ENCODE measurements around the gene F3. TPM values are rescaled to one million over a fixed set of nuclear protein-coding genes. Genes with fewer than 3 reads are reported as not detected.

F3 gene
- total RNA-seq, 1 donor from 2014 or later = 48.8 TPM

- DNase-seq (ENCODE audit: extremely low read depth, low read depth, low spot score) = no peak
These were observed 12.7 kb downstream of the F3 start for GRCh38 chr1:94528826-94529225.

DNA sequence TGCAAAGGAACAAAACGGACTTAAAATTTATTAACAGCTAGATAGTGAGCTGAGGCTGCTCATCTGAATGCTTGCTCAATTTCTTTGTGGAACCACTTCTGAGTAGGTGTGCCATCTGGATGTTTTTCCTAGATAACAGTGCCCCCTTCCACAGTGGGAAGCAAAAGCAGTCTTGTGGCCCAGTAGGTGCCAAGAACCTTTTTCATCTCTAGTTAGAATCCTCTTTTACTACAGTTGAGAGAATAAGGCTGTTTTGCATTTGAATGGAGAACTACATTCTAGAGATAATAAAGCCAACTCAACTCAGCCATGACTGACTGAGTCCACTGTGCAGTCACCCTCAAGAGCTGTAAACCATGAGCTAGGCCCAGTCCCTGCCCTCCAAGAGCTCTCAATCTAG is 13.3 kb downstream of the F3 start:
- no peak for DNase-seq (ENCODE audit: extremely low read depth, low read depth, low spot score)

- no peak for DNase-seq (ENCODE audit: extremely low read depth, low read depth, low spot score)
These were observed 14.0 kb downstream of the F3 start for GRCh38 chr1:94527447-94528031.

GRCh38 chr1:94526152-94526980 is 15.2 kb downstream of the F3 start:
- DNase-seq (ENCODE audit: extremely low read depth, low read depth, low spot score) = no peak

GRCh38 chr1:94524531-94524930 is 17.0 kb downstream of the F3 start:
- DNase-seq (ENCODE audit: extremely low read depth, low read depth, low spot score) = no peak

- peak; percentile 42 for DNase-seq (ENCODE audit: extremely low read depth, low read depth, low spot score)
These were observed 19.3 kb downstream of the F3 start for GRCh38 chr1:94522304-94522703.

- no peak for DNase-seq (ENCODE audit: extremely low read depth, low read depth, low spot score)
These were observed 22.2 kb downstream of the F3 start for GRCh38 chr1:94519351-94519750.

- no peak for DNase-seq (ENCODE audit: extremely low read depth, low read depth, low spot score)
These were observed 26.1 kb downstream of the F3 start for GRCh38 chr1:94515296-94515947.

- DNase-seq (ENCODE audit: extremely low read depth, low read depth, low spot score) = no peak
These were observed 27.3 kb downstream of the F3 start for GRCh38 chr1:94514095-94514727.

GRCh38 chr1:94512816-94513215 is 28.7 kb downstream of the F3 start:
- DNase-seq (ENCODE audit: extremely low read depth, low read depth, low spot score) = no peak

DNA sequence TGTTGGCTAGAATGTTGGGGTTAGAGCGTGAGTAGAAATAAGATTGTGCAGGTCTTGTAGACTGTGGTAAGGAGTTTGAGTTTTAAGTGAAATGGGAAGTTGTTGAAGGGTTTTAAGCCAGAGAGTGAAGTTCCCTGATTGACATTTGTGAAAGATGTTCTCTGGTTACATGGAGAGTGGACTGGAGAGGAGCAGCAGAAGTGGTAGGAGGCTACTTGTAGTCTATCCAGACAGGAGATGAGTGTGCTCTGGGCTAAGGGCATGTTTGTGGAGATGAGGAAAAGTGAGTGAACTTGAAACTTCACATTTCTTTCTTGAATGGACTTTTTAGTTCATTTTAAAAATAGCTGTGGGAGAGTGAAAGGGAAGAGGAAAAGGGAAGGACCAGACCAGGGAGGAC is 37.0 kb downstream of the F3 start:
- DNase-seq (ENCODE audit: extremely low read depth, low read depth, low spot score) = no peak

- no peak for DNase-seq (ENCODE audit: extremely low read depth, low read depth, low spot score)
These were observed 38.4 kb downstream of the F3 start for GRCh38 chr1:94503153-94503552.

DNA sequence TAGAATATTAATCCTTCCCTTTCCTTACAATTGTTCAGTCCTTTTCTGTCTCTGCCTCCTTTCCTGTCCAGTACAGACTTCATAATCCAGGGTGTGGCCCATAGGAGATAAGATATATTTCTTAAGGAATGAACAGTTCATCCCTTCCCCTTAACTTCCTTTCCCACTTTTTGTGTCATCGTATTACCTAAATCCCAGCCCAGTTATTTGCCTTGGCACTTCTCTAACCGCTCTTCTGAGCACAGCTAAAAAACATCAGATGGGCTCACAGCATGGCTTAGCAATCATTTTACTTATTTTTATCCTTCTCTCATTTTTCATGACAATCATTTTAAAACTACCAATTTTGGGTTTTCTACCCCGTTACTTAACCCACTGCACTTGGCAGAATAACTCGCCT is 39.6 kb downstream of the F3 start:
- DNase-seq (ENCODE audit: extremely low read depth, low read depth, low spot score) = no peak

DNA sequence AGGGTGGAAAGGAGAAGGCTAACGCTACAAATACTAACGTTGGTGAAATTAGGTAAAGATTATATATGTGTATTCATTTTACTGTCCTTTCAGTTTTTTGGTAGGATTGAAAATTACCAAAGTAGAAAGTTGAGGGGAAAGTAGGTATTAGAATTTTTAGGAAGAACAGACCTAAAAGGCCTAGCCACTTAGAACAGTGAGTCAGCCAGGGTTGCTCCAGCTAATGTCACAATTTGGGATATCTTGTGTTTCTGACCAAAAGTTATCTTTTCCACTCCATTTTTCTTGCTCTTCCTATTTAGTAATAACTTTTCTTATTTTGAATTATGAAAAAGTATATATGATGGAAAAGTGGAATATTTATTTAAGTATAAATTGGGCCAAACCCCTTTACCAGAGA is 40.1 kb downstream of the F3 start:
- no peak for DNase-seq (ENCODE audit: extremely low read depth, low read depth, low spot score)

DNA sequence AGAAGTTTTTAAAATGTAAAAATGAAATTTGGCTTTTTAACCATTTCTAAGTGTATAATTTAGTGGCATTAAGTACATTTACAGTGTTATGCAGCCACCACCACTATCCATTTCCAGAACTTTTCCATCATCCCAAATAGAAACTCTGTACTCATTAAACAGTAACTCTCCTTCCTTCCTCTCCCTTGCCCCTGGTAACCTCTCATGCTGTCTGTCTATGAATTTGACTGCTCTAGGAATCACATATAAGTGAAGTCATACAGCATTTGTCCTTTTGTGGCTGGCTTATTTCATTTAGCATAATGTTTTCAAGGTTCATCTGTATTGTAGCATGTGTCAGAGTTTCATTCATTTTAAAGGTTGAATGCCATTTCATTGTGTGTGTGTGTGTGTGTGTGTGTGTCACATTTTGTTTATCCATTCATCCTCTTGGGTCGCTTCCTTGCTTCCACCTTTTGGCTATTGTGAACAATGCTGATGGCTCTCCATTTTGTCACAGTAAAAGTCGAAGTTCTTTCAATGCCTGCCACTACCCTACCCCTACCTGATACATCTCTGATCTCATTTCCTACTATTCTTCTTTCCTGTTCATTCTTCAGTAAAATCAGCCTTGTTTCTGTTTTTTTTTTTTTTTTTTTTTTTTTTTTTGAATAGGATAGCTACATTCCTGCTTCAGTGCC is 45.3 kb downstream of the F3 start:
- no peak for DNase-seq (ENCODE audit: extremely low read depth, low read depth, low spot score)

DNA sequence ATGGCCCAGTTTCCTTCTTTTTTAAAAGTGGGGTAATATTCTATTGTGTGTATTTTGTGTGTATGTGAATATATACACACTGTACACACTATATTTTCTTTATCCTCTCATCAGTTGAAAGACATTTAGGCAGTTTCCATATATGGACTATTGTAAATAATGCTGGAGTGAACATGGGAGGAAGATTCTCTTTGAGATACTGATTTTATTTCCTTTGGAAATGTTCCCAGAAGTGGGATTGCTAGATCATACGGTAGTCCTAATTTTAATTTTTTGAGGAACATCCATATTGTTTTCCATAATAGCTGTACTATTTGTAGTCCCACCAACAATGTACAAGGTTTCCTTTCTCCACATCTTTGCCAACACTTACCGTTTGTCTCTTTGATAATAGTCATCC is 51.0 kb downstream of the F3 start:
- DNase-seq (ENCODE audit: extremely low read depth, low read depth, low spot score) = no peak

GRCh38 chr1:94486990-94487389 is 54.6 kb downstream of the F3 start:
- DNase-seq (ENCODE audit: extremely low read depth, low read depth, low spot score) = no peak

GRCh38 chr1:94481473-94481933 is 60.1 kb downstream of the F3 start:
- peak; percentile 55 for DNase-seq (ENCODE audit: extremely low read depth, low read depth, low spot score)

- DNase-seq (ENCODE audit: extremely low read depth, low read depth, low spot score) = no peak
These were observed 61.9 kb downstream of the F3 start for GRCh38 chr1:94479682-94480081.

All from glomerular endothelial cell (primary cell).